Type B pancreatic cell (in vitro differentiated cells): ENCODE results near the gene RAD9A. TPM values are rescaled to one million over a fixed set of nuclear protein-coding genes. Genes with fewer than 3 reads are reported as not detected.
A peak's percentile ranks its signal among the peaks of the same experiment; 100 is the strongest.

Experiments used
- DNase-seq: peaks from one replicate; pipeline ENCODE4 v3.0.0; 2021; ENCODE audit warnings: mixed read lengths; ENCODE audit not compliant: unreplicated experiment; ENCODE audit errors: extremely low spot score
- H3K27ac Mint-ChIP-seq: 2 replicates; pipeline ENCODE4 v1.8.0; 2021; ENCODE audit warnings: mild to moderate bottlenecking, mixed read lengths
- H3K27me3 Mint-ChIP-seq: 2 replicates; pipeline ENCODE4 v1.8.0; 2021; ENCODE audit warnings: mixed read lengths
- H3K36me3 Mint-ChIP-seq: 2 replicates; pipeline ENCODE4 v1.8.0; 2021; ENCODE audit warnings: mixed read lengths
- H3K4me1 Mint-ChIP-seq: one replicate; pipeline ENCODE4 v1.8.0; 2021; ENCODE audit warnings: mixed read lengths; ENCODE audit not compliant: unreplicated experiment
- H3K4me3 Mint-ChIP-seq: 2 replicates; pipeline ENCODE4 v1.8.0; 2021; ENCODE audit warnings: mild to moderate bottlenecking, mixed read lengths
- H3K9me3 Mint-ChIP-seq: 2 replicates; pipeline ENCODE4 v1.8.0; 2021; ENCODE audit warnings: mixed read lengths
- CTCF ChIP-seq: fragments of 200-600 bp; sonication (generic); conservative IDR thresholded peaks from 2 replicates; pipeline ENCODE4 v1.5.0; 2021; ENCODE audit warnings: antibody characterized with exemption, mild to moderate bottlenecking
- total RNA-seq: library from RNA; stranded (reverse); gene quantifications from 2 replicates; pipeline ENCODE4 v1.2.1, GENCODE V29; 2021; ENCODE audit warnings: low replicate concordance

The RAD9A gene
- total RNA-seq, 1 donor from 2014 or later: 41.2 TPM

GRCh38 chr11:67428052-67429001 lies 36.5 kb downstream of the RAD9A start, which contains the start of gene RPS6KB2:
Gene RPS6KB2 (plus strand): TSS chr11:67428494. CDS start chr11:67428546, 52 bp downstream.
- Mint-ChIP-seq H3K4me1 (peaks cover 8% of the 10 kb centered on the region), H3K27ac (peak within 1 kb of the TSS; percentile 84), H3K9me3 (no peaks in the 10 kb centered on the region), H3K27me3 (no peaks in the 10 kb centered on the region), H3K36me3 (no peaks in the 10 kb centered on the region), H3K4me3 (peak within 1 kb of the TSS; percentile 93)
- TF ChIP-seq CTCF: no peak
- DNase-seq: peak; percentile 98

GRCh38 chr11:67429038-67429668 lies 37.4 kb downstream of the RAD9A start:
- no peaks in the 10 kb centered on the region for H3K9me3 Mint-ChIP-seq
- peaks cover 8% of the 10 kb centered on the region for H3K4me1 Mint-ChIP-seq
- no peaks in the 10 kb centered on the region for H3K36me3 Mint-ChIP-seq
- H3K27me3 Mint-ChIP-seq: no peaks in the 10 kb centered on the region
- H3K4me3 Mint-ChIP-seq: peak overlapping the region; percentile 93
- DNase-seq: no peak
- no peak for TF ChIP-seq CTCF
- peak overlapping the region; percentile 84 for H3K27ac Mint-ChIP-seq

GRCh38 chr11:67429722-67430121 lies 37.9 kb downstream of the RAD9A start:
- Mint-ChIP-seq H3K27ac (no peak overlapping the region), H3K4me1 (peaks cover 8% of the 10 kb centered on the region), H3K4me3 (peak overlapping the region; percentile 93), H3K9me3 (no peaks in the 10 kb centered on the region), H3K27me3 (no peaks in the 10 kb centered on the region), H3K36me3 (no peaks in the 10 kb centered on the region)
- no peak for TF ChIP-seq CTCF
- no peak for DNase-seq

- Mint-ChIP-seq H3K9me3 (no peaks in the 10 kb centered on the region), H3K27me3 (no peaks in the 10 kb centered on the region), H3K4me3 (peak overlapping the region; percentile 45), H3K36me3 (no peaks in the 10 kb centered on the region), H3K27ac (peak overlapping the region; percentile 43), H3K4me1 (peaks cover 8% of the 10 kb centered on the region)
- TF ChIP-seq CTCF: no peak
- no peak for DNase-seq
Measured at GRCh38 chr11:67431346-67432249, 39.8 kb downstream of the RAD9A start.

GRCh38 chr11:67432655-67433349 lies 41.0 kb downstream of the RAD9A start:
- TF ChIP-seq CTCF: no peak
- H3K27me3 Mint-ChIP-seq: no peaks in the 10 kb centered on the region
- no peaks in the 10 kb centered on the region for H3K36me3 Mint-ChIP-seq

More at GRCh38 chr11:67432655-67433349, 41.0 kb downstream of the RAD9A start:
- Mint-ChIP-seq H3K4me3 (no peak overlapping the region), H3K4me1 (peaks cover 5% of the 10 kb centered on the region), H3K9me3 (no peaks in the 10 kb centered on the region), H3K27ac (no peak overlapping the region)
- no peak for DNase-seq
